Esophagus squamous epithelium (tissue), 4 donors: ENCODE results near the gene COL6A3.

Experiments used
- CTCF ChIP-seq, 6 experiments: fragments of 450-650 bp in 4 of 6; fragments of 200-600 bp in 2 of 6; sonication (generic) in 2 of 6; IDR thresholded peaks; one replicate each; pipeline ENCODE4 v1.5.1; 2016 to 2019; ENCODE audit warnings: antibody characterized with exemption in 6 of 6, mild to moderate bottlenecking in 4 of 6, moderate library complexity in 4 of 6
- POLR2A ChIP-seq, 4 donors: fragments of 450-650 bp; IDR thresholded peaks; one replicate each; pipeline ENCODE4 v1.6.1; 2017; ENCODE audit warnings: antibody characterized with exemption in 4 of 4, mild to moderate bottlenecking in 4 of 4, moderate library complexity in 3 of 4

- TF ChIP-seq CTCF (IDR thresholded peaks at IDR 0.05) (no peak), POLR2A (IDR thresholded peaks at IDR 0.05) (no peak)
Measured at GRCh38 chr2:237309011-237309410, 105.0 kb downstream of the COL6A3 start.
